GM12892 (cell line): ENCODE results near the gene TSPAN4.
A peak's percentile ranks its signal among the peaks of the same experiment; 100 is the strongest.

Experiments
- DNase-seq: peaks from one replicate; pipeline ENCODE4 v3.0.0; 2011; ENCODE audit not compliant: insufficient read length
- FAIRE-seq: peaks from 2 replicates; lab custom pipeline; 2011; peaks lifted over from hg19 to GRCh38; lab: Jason Lieb, UNC
- POLR2A ChIP-seq: IDR thresholded peaks from 2 replicates; pipeline ENCODE4 v1.6.1; 2011; ENCODE audit warnings: low read depth, low read length, control low read depth
- POLR2AphosphoS5 ChIP-seq: IDR thresholded peaks from 2 replicates; pipeline ENCODE4 v1.6.1; 2011; ENCODE audit warnings: low read depth, low read length, control low read depth
- TAF1 ChIP-seq: IDR thresholded peaks from 2 replicates; pipeline ENCODE4 v1.6.1; 2011; ENCODE audit warnings: low read depth, mild to moderate bottlenecking, control low read depth, low read length, borderline replicate concordance

Gene TSPAN4

GRCh38 chr11:839875-840617 lies 2.6 kb upstream of the TSPAN4 start:
- FAIRE-seq (no peak), DNase-seq (no peak)
- TF ChIP-seq TAF1, result no peak
- no peak for TF ChIP-seq POLR2AphosphoS5
- no peak for TF ChIP-seq POLR2A

- TF ChIP-seq TAF1 (no peak), POLR2A (no peak), POLR2AphosphoS5 (no peak)
- no peak for FAIRE-seq
- DNase-seq, result no peak
These were observed 677 bp upstream of the TSPAN4 start for GRCh38 chr11:841981-842369.

GRCh38 chr11:843086-843734 lies 558 bp downstream of the TSPAN4 start:
- no peak for DNase-seq
- no peak for TF ChIP-seq POLR2A
- TF ChIP-seq TAF1, result no peak
- TF ChIP-seq POLR2AphosphoS5, result no peak
- FAIRE-seq, result peak; percentile 67

GRCh38 chr11:843818-844692 lies 1.4 kb downstream of the TSPAN4 start:
- no peak for TF ChIP-seq TAF1
- TF ChIP-seq POLR2A, result no peak
- TF ChIP-seq POLR2AphosphoS5, result no peak
- FAIRE-seq, result peak; percentile 80
- DNase-seq, result no peak

GRCh38 chr11:844693-845644 lies 2.3 kb downstream of the TSPAN4 start:
- no peak for TF ChIP-seq TAF1
- TF ChIP-seq POLR2AphosphoS5, result no peak
- TF ChIP-seq POLR2A, result no peak
- peak; percentile 21 for FAIRE-seq
- DNase-seq, result no peak

- FAIRE-seq (no peak), DNase-seq (no peak)
- no peak for TF ChIP-seq TAF1
- no peak for TF ChIP-seq POLR2AphosphoS5
- TF ChIP-seq POLR2A, result no peak
These were observed 3.3 kb downstream of the TSPAN4 start for GRCh38 chr11:845872-846495.

- TF ChIP-seq TAF1 (no peak), POLR2AphosphoS5 (no peak), POLR2A (no peak)
- FAIRE-seq, result peak; percentile 14
- DNase-seq, result no peak
These were observed 3.9 kb downstream of the TSPAN4 start for GRCh38 chr11:846496-847098.

GRCh38 chr11:847876-848275 lies 5.2 kb downstream of the TSPAN4 start:
- no peak for DNase-seq
- no peak for FAIRE-seq
- TF ChIP-seq TAF1 (no peak), POLR2AphosphoS5 (no peak), POLR2A (no peak)

GRCh38 chr11:848380-848931 lies 5.8 kb downstream of the TSPAN4 start:
- DNase-seq, result peak; percentile 94
- FAIRE-seq, result peak; percentile 42
- TF ChIP-seq TAF1 (no peak), POLR2AphosphoS5 (no peak), POLR2A (no peak)
